Measurements from ENCODE around the gene GDF15.
A peak's percentile ranks its signal among the peaks of the same experiment; 100 is the strongest.
"Not testable (repeated sequence)": the region's sequence is repeated elsewhere in the genome, so short reads cannot be mapped to it uniquely, and the experiment has no call there.

Gene GDF15

DNA sequence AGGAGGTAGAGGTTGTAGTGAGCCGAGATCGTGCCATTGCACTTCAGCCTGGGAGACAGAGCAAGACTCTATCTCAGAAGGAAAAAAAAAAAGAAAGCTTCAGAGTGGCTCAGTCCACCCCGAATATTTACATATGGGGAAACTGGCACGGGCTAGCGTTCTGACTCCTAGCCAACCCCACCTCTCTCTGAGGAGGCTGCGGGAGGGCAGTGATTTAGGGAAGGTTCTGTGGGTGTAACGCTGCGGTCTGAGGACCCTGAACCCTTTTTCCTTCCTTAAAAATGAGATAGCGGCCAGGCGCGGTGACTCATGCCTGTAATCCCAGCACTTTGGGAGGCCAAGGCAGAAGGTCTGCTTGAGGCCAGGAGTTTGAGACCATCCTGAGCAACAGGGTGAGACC is 6.5 kb downstream of the GDF15 start:
- FAIRE-seq = no peak

DNA sequence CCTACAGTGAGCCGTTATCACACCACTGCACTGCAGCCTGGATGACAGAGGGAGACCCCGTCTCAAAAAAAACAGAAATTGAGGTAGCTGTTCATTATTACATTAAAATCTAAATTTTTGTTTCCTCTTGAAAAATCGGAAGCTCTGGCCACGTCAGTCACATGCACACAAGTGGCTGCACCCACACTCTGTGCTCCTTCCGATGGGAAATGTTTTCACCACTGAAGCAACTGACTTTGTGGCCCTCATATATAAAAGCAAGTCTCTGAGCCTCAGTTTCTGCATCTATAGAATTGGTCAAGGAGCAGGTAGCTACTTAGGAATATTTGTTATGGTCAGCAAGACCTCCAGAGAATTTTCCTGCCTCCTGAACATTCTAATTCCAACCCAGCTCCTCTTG is 7.0 kb downstream of the GDF15 start:
- no peak for FAIRE-seq

DNA sequence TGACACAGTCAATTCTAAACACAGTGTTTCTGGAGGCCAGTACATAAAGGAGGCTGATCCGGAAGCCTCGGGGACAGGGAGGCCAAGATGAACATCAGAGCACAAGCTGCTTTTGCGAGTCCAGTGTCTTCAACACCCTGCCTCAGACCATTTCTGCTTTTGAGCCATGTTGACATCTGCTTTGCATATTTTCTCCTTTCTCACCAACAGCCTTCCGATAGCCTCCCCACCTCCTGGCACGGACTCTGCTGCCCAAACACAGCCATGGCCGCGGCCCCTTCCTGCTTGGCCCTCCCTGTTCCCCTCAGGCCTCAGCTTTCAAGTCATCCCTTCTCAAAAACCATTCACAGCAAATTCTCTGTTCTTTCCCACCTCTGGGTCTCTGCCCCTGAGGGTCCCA is 7.9 kb downstream of the GDF15 start:
- FAIRE-seq = no peak

DNA sequence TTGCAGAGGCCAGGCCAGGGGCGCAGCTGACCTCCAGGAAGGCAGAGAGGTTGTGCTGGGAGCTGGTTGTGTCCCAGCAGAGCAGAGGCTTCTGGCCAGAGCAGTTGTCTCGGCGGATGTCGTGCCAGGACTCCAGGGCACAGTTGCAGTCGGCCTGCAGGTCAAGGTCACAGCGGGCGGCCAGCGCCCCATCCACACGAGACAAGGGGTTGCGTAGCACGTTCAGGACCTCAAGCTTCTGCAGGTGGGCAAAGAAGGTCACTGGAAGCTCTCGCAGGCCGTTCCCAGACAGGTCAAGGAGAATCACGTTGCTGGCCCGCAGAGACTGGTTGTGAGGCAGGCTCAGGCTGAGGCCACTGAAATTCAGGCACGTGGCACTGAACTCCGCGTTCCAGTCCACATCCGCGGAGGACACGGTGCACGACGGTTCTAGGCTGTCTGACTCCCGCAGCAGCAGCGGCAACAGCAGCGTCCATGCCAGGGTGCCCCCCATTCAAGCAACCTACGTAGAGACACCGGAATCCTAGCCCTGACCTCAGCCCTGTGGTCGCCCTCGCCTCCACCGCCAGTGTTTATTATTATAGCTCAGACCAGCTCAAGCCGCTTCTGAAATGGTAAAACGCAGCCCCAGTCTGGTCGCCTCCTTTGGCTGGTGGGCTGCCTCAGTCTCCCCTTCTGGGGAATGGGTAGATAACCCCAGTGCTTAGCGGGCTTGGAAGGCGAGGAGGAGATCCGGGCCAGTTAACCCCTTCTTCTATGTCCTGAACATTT is 10.7 kb downstream of the GDF15 start:
- FAIRE-seq = no peak

DNA sequence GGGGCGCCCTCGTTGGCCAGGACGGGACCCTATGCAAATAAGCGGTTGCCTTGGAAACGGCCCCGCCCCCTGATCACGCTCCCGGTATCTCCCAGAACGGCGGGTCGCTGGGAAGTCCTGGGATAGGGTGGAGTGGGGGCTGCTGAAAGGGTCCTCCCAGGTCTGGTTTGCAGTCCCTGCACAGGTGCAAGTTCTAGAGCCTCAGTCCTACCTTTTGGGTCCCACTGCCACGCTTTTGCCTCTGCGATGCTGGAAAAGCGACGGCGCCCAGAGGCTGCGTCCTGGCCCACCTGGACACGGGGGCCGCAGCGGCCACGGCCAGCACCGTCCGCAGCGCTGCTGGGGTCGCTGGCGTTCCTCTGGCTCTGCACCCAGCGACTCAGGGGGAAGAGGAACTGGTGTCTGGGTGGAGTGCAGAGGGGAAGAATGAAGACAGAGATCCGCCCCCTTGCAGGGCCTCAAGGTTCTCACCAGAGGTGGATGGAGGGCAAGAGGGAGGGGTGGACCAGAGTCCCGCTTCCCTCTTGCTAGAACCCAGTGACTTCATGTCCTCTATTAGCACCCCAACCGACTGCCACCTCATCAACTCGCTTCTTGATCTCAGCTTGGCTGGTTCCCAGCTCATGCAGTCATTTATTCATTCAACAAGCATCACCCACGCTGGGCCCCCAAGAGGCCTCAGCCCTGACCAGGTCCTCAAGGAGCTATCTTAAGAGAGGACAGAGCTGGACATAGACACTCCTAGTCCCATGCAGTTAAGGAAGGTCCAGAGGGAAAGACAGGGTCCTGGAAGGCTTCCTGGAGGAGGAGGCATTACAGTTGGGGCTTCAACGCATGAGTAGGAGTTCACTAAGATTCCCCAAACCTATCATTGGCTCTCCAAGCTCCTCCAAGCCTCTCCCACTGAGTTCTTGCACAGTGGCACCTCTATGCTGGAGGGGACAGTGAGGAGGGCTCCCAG is 11.6 kb downstream of the GDF15 start, which contains the start of gene LRRC25:
Gene LRRC25, minus strand, starts transcription at position 381 of the 961 bp plus-strand sequence. CDS start 659 bp downstream, outside the sequence.
- FAIRE-seq = no peak

DNA sequence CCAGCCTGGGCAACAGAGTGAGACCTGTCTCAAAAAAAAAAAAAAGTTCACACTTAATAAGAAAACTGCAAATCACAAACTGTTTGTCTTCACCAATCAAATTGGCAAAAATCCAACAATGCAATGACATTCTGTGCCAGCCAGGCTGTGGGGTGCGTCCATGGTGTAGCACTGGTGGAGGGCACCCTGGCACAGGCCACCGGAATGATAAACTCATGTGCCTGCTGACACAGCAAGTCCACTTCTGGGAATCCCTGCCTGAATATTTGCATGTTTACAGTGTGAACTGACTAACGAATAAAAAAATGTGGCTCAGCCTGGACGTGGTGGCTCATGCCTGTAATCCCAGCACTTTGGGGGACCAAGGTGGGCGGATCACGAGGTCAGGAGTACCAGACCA is 13.1 kb downstream of the GDF15 start:
- FAIRE-seq = no peak

DNA sequence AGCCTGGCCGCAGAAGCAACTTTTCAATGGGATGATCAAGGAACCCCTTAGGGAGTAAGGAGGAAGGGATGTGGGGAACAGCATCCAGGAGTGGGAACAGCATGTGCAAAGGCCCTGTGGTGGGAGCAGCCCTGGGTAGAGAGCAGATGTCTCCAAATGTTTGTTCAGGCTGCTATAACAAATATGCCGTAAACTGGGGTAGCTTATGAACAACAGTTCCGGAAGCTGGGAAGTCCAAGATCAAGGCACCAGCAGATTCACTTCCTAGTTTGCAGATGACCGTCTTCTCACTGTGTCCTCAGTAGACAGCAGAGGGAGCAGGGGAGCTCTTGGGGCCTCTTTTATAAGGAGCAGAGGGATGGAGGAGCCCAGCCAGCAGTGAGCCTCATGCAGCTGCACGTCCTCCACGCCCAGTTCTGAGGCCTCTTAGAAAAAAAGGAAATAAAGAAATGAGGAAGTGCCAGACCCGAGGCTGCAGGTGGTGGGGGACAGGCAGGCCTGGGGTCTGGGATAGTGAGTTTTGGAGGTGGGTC is 15.7 kb downstream of the GDF15 start:
- no peak for FAIRE-seq

DNA sequence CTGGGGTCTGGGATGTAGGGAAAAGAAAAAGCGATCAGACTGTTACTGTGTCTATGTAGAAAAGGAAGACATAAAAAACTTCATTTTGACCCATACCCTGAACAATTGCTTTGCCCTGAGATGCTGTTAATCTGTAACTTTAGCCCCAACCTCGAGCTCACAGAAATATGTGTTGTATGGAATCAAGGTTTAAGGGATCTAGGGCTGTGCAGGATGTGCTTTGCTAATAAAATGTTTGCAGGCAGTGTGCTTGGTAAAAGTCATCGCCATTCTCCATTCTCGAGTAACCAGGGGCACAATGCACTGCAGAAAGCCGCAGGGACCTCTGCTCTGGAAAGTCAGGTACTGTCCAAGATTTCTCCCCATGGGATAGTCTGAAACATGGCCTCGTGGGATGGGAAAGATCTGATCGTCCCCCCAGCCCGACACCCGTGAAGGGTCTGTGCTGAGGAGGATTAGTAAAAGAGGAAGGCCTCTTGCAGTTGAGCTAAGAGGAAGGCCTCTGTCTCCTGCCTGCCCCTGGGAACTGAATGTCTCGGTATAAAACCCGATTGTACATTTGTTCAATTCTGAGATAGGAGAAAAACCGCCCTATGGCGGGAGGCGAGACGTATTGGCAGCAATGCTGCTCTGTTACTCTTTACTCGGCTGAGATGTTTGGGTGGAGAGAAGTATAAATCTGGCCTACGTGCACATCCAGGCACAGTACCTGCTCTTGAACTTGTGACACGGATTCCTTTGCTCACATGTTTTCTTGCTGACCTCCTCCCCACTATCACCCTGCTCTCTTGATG is 16.7 kb downstream of the GDF15 start:
- FAIRE-seq = not testable (repeated sequence)

DNA sequence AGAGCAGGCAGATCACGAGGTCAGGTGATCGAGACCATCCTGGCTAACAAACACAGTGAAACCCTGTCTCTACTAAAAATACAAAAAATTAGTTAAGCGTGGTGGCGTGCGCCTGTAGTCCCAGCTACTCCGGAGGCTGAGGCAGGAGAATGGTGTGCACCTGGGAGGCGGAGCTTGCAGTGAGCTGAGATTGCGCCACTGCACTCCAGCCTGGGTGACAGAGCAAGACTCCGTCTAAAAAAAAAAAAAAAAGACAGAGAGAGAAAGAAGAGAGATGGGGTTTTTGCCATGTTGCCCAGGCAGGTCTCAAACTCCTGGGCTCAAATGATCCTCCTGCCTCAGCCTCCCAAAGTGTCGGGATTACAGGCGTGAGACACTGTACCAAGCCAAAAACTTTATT is 19.8 kb downstream of the GDF15 start:
- not testable (repeated sequence) for FAIRE-seq

DNA sequence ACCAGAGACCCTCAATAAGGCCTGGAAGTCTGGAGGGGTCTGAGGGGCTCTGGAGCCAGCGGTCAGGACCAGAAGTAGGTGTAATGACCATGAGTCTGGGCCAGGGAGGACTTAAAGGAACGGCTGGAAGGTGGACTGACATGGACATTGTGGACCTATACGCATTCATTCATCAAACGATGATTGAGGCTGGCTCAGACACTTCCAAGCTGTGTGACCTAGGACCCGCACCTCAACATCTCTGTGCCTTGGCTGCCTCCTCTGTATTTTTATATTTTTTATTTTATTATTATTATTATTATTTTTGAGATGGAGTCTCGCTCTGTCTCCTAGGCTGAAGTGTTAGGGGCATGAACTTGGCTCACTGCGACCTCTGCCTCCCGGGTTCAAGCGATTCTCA is 20.8 kb downstream of the GDF15 start:
- no peak for FAIRE-seq

DNA sequence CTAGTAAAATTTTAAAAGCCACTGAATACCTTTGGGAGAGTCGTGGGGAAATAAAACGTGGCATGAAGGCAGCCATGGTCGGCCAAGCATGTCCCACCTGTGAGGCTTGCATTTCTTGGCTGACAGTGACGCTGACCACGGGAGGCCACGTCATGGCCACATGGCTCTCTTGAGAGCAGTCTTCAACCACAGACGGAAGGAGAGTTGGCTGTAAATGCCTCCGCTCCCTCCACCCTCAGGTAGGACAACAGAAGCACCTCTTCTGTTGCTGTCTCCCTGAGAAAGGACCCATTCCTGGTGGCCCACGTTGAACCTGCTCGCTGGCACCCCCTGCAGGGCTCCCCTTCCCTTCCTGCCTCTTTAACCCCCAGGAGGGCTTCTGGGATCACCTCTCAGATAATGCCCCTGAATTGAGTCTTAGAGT is 22.1 kb downstream of the GDF15 start:
- no peak for FAIRE-seq

DNA sequence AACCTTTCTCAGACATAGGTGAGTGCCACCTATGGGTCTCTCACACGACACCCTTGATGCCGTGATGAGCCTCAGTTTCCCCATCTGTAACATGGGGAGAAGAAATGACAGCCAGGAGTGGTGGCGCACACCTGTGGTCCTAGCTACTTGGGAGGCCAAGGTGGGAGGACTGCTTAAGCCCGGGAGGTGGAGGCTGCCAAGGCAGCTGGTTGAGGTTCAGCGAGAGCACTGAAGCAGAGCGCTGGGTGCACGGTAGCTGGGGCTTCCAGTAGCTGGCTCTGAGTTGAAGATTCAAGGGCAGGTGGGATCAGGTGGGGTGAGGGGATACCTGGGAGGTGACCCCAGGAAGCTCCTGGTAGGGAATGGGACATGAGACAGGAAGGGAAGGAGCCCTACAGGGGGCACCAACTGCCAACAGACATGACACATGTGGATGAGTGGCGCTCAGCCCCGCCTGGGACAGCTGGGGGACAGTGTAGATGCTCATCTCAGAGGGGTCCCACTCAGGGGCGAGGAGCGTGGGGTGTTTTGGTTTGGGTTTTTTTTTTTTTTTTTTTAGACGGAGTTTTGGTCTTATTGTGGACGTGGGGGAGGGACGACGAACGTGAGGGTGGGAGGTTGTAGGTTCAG is 26.8 kb downstream of the GDF15 start:
- no peak for FAIRE-seq

DNA sequence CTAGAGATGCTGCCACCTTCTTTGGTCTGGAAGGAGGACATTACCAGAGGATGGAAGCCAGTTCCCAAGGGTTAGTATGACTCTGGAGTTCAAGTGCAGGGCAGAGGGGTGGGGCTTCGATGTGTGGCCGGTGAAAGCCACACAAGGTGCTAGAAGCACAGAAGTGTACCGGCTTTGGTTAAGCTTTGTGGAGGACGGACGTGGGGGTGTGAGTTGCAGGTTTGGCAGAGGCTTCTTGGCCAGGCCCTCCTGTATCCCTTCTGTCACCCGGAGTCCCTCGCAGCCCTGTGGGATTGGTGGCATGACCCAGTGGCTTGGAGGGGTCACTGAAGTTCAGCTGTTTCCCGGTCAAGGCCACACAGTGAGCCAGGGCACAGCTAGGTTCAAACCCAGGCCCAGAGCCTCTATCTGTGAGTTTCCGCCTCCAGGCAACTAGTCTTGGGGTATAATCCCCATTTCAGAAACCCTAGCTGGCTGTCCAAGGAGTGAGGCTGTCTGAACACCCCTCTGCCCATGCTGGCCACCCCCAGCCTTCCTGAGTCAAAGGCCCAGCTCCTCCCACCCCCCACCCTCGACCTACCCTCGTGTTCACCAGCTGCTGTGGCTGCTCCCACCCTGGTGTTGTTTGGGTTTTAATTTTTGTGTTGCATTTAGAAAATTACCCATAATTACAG is 28.7 kb downstream of the GDF15 start:
- no peak for FAIRE-seq

DNA sequence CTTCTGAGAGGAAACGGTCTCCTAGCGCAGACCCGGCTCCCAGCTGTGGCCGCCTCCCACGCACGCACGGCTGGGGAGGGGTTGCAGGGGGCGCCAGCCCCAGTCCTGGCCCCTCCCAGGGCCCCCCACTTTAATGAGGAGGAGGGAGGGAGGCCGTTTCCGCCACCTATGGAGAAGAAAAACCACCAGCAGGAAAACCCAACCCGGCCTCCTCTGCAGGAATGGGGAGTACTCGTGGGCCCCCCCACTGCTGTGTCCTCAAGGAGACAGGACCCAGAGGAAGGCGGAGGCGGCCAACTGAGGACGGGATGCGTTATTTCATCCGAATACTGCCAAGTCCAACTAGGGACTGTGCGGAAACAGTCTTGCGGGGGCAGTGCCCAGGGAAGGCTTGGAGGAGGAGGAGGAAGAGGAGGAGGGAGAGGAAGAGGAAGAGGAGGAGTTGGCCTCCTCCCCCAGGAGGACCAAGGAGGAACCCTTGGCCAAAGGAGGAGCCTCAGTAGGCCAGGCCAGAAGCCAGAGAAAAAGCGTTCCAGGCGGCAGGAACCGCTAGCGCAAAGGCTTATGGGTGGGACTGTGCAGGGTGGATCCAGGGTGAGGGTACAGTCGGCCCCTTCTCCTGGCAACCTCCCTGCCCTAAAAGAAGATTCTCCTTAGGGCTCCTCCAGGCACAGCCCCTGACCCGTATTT is 29.4 kb downstream of the GDF15 start:
- FAIRE-seq = peak; percentile 93

DNA sequence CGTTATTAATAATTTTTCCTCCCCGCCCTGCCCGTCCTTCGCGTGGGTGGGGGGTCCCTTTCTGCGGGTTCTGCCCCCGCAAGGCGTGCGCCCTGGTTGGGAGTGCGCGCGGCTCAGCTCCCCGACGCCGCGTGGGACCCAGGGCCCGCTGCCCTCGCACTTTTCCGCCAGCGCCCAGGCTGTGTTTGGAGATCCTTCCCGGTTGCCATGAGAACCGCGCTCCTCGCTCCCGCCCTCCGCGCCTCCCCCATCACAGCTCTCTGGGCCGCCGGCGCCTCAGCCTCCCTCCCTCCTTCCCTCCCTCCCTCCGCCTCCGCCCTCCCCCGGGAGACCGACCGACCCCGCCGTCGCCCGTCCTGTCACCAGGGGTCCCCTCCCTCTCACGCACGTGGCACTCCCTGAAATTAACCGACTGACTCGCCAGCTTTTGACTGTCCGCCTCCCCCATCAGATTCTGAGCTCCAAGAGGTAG is 30.9 kb downstream of the GDF15 start:
- FAIRE-seq = no peak

DNA sequence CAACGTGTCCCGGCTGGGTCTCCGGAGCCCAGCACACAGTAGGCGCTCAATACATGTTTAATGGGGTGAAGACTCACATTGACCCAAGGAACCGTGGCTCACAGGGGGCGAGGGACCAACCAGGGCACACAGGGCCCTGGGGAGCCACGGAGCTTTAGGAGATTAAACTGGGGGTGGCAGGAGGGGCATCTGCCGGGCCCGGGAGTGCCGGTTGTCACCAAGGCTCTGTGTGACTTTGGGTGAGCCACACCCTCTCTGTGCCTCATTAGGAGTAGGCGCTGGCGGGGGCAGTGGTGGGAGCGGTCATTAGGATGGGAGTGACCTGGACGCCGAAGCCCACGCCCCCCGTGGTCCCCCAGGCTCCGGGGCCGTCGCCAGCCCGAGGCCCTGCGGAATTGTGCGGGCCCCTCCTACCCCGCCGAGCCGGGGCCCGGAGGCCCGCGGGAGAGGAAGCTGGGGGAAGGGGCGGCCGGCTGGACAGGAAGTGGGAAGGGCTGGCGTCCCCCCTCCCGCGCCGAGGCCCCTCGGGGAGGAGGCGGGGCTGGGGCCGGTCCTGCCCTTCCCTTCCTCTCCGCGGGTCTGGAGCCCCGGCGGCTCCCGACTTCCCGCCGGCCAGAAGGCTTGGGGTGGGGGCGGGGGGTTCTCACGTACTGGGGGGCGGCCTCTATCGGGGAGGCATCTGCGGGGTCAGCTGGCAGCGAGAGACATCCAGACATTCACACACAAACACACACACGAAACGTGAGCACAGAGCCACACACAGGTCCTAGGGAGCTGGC is 31.5 kb downstream of the GDF15 start:
- FAIRE-seq = no peak

DNA sequence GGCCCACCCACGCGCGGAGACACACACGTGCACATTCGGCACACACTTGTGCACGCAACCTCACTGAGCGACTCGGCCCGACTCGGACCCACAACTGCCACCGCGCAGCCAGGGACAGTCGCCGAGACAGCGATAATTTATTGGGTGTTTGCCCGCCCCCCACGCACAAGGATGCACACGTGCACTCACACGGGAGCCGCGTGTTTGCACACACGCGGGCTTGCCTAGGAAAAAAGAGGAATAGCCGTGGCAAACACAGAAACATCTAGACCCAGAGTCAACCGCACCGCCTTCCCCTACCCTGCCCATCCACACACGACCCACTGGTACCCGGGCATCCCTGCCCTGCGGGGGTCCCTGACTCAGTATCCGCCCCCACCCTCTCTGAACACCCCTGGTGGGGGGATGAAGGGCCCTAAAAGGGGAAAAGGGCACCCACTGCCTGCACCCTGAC is 32.1 kb downstream of the GDF15 start:
- FAIRE-seq = no peak

DNA sequence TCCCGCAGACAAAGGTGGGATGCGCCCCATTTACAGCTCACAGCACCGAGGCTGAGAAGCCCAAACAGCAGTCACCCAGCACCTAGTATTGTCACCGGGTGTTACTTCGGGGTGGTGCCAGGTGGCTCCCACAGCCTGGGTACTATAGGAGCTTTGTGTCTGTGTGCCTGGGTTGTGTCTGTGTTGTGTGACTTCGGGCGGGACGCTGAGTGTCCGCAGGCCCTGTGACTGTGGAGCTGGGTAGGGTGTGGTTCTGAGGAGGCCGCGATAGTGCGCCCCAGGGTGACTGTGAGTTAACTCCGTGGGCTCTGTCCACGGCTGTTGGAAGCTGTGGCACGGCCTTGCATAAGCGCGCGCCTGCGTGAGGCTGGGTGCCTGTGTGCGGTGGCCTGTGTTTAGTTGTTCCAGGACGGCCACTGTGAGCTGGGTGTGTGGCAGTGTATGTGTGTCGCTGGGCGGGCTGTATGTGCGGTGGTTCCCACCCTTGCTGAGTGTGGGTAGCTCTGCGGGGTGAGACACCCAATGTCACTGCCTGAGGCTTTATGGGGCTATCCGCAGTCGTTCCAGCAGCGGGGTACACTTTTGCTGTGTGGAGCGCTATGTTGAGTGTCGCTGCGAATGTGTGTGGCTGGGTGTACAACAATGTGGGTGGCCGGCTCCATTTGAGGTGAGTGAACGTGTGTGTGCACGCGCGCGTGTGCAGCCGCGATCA is 32.7 kb downstream of the GDF15 start:
- no peak for FAIRE-seq

DNA sequence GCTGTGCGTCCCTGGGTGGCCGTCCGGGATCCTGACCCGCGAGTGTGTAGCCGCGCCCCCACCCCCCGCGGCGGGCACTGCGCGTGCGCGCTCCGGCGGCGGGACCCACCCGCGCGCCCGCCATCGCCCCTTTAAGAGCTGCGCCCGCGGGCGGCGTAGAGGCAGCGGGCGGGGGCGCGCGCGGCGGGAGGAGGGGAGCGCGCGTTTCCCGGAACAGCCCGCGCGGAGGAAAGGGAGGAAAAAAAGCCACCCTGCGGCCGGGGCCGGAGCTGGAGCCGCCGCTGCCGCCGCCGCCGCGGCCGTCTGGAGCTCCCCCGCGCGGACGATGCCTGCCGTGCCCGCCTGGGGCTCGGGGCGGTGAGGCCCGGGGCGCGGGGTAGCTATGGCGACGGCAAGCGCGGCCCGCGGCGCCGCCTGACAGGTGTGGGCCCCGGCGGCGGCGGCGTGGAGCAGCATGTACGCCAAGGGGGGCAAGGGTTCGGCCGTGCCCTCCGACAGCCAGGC is 33.3 kb downstream of the GDF15 start, which contains the start of gene SSBP4:
Gene SSBP4, plus strand, starts transcription at position 204 of the 504 bp plus-strand sequence. Its CDS starts 251 bp downstream, at position 455.
- no peak for FAIRE-seq
